Inflammatory macrophage treated with lipopolysaccharide for 4 hours (primary cell): ENCODE results near the gene PREX1.
A peak's percentile ranks its signal among the peaks of the same experiment; 100 is the strongest.
"Not testable (repeated sequence)": the region's sequence is repeated elsewhere in the genome, so short reads cannot be mapped to it uniquely, and the experiment has no call there.

Experiments
- DNase-seq: peaks from one replicate; pipeline ENCODE4 v3.0.0-alpha.2; 2020

The PREX1 gene

GRCh38 chr20:48823960-48824498 lies 3.8 kb downstream of the PREX1 start:
- DNase-seq, result peak; percentile 88

DNA sequence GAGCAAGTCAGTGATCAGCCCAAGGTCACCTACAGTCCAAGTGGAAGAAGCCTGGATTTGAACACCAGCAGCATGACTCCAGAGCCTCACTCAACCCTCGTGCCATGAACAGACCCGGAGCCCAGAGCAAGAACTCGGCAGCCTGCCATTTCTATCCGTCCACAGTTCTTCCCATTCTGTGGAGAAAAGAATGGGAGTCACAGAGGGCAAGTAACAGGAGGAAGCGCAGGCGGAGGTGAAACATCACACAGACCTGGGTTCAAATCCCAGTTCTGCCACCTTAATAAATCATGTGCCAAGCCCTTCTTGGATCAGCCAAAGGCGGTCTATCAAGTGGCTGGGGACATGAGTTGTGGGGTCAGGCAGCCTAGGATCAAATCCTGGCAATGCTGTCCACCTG lies 4.3 kb downstream of the PREX1 start:
- DNase-seq, result no peak

DNA sequence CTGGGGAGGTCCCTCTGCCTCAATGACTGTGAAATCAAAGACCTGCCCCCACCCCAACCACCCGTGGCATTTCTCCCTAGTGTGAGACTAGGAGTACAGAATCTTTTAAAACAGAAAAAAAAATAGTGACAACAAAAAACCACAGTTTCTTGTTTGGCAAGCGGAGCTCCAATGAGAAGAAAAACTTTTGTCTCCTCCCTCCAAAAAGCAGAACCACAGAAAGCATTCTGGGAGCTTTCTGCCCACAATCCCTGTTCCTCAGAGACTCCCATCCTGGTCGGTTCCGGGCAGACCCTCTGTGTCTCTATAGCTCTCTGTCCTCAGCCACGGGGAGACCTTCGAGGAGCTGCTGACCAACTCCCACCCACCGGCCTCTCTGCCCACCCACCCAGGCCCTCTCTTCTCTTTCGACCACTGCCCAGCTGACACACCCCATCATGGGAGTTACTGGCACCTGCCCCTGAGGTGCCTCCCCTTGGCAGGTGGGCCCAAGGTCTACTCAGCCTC lies 4.9 kb downstream of the PREX1 start:
- peak; percentile 74 for DNase-seq

- DNase-seq, result no peak
Measured at GRCh38 chr20:48822178-48822577, 5.6 kb downstream of the PREX1 start.

DNA sequence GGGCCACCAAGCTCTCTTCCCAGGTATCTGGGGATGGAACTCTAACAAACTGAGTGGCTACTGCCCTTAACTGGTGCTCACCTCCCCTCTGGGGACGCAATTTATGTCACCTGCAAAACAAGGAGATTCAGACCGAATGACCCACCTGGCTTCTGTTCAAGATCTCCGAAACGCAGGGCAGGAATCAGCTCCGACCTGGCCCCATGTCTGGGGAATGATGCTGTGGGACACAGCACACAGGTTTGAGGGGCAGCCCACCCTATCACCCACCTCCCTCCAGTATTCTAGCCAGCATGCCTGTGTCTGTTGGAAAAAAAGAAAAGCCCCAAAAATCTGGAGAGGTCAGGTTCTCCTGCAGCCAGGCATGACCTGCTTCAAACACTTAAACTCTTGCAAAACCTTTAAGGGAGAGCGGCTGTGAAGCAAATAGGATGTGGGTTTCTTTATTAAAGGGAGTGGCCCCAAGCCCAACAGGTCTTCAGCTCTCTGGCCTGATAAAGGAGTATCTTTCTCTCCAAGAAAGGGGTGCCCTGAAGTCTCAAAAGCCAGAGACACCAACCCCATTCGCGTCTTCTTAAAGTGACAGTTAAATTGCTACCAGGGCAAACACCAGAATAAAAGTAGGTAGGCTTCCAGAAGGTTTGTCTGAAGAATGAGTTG lies 6.4 kb downstream of the PREX1 start:
- no peak for DNase-seq

DNA sequence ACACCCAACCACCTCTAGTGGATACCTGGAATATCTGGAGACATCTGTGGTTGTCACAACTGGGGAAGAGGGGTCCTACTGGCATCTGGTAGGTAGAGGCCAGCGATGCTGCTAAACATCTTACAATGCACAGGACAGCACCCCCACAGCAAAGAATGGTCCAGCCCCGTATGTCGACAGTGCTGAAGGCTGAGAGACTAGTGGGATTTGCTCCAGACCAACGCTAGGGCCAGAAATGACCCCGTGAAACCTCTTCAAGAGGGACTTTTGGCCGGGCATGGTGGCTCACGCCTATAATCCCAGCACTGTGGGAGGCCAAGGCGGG lies 7.2 kb downstream of the PREX1 start:
- no peak for DNase-seq

- DNase-seq, result no peak
Measured at GRCh38 chr20:48819821-48820648, 7.8 kb downstream of the PREX1 start.

GRCh38 chr20:48819089-48819488 lies 8.7 kb downstream of the PREX1 start:
- no peak for DNase-seq

DNA sequence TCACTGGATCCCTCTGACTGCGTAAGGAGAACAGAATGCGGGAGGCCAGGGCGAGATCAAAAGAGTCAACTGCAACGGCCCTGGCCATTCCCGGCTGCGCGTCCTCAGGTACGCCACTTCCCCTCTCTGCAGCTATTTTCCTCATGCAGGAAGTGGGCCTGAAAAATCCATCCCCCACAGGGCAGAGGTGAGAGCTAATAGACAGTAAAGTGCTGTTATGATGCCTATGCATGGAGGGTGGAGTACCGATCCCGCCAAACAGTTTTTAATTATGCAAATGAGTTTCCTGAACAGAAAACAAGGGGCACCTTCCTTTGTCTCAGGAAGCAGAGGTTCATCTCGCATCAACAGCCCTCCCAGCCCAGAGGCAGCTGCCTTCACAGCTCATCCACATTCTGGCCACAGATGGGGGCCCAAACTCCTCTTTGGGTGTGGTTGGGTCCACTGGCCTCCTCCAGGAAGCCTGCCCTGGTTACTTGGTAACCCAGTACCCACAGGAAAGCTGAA lies 9.3 kb downstream of the PREX1 start:
- DNase-seq, result no peak

DNA sequence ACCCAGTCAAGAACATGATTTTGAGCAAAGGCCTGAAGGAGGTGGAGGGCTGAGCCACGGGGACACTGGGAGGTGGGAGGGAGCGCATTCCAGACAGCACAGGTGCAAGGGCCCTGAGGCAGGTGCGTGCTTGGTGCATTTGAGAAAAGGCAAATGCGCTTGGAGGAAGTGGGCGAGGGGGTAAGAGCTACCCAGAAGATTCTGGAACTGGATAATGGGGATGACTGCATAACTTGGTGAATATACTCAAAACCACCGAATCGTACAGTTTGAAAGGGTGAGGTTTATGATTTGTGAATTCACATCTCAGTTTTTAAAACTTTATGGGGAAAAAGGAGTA lies 9.8 kb downstream of the PREX1 start:
- no peak for DNase-seq

DNA sequence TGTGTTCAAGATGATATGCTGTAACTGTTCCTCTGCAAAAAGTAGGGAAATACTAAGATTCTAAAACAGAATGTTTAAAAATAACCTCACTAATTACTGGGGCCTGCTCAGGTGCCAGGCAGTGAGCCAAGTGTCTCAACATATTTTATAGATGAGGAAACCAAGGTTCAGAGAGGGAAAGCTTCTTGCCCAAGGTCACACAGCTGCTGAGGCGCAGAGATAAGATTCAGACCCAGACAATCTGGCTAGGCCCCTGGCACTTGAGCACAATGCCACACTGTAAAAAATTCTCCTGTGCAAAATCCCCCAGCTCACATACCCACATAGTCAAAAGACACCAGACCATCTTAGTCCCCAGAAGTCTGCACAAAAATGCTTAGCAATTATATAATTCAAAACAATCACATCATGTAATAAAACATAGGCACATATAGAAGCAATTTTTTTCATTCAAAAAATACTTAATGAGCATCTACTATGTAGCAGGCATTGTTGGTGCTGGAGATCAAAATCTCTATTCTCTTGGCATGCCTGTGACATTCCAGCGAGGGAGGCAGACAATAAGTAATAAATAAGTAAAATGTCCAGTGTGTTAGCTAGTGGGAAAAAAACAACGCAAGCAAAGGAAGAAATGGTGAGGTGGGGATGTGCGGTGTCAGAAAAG lies 10.3 kb downstream of the PREX1 start:
- DNase-seq, result no peak

- peak; percentile 65 for DNase-seq
Measured at GRCh38 chr20:48816282-48817205, 11.3 kb downstream of the PREX1 start.

DNA sequence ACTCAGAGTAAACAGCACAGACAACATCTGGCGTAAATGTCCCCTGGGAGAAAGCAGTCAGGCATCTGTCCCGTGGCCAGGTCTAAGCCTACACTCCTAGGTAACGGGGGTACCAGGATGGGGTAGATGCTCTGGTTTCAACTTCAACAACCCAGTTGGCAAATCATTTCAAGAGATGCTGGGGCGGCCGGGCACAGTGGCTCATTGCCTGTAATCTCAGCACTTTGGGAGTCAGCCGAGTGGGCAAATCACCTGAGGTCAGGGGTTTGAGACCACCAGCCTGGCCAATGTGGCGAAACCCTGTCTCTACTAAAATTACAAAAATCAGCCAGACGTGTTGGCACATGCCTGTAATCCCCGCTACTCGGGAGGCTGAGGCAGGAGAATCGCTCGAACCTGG lies 12.3 kb downstream of the PREX1 start:
- no peak for DNase-seq

- no peak for DNase-seq
Measured at GRCh38 chr20:48814633-48815032, 13.2 kb downstream of the PREX1 start.

- no peak for DNase-seq
Measured at GRCh38 chr20:48813930-48814546, 13.8 kb downstream of the PREX1 start.

DNA sequence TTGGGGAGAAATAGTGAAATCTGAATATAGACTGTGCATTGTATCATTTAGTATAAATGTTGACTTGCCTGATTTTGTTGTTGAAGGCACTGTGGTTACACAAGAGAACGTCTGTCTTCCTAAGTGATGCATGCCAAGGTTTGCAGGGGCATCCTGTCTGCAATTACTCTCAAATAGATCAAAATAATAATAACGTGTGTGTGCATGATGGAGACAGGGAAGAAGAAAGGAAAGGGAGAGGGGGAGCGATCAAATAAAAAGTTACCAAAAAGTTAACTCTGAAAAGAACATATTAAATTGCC lies 14.4 kb downstream of the PREX1 start:
- no peak for DNase-seq

DNA sequence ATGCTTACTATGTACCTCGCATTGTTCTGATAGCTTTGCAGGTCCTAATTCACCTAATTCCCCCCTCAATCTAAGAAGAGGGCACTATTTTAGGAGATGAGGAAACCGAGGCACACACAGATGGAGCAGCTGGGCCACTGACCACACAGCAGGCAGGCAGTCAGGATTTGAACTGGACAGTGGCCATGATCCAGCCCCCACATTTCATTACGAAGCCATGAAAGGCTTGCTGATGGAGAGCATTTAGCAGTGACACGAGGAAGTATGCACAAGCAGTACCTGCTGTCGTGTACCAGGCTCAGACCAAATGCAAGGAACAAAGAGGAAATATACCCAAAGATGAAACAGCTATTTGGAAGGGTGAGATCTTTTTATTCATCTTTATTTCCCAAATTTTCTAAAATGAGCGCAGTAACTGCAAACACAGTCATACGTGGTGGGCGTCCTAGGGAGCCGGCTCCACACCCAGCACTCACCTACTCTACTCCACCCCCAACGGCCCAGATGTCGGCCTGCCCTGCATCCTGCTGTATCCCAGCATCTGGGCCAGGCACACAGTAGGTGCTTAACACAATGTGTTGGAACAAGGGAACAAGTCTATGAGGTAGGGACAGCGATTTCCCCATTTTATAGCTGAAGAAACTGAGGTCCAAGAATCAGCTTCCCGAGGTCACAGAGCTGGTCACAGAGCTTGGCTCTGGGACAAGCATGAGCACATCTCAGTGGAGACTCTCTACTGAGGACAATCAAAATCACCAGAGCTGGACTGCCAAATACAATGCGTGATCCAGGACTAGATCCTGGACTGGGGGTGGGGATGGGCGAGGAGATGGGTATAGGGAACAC lies 15.0 kb downstream of the PREX1 start:
- no peak for DNase-seq

- not testable (repeated sequence) for DNase-seq
Measured at GRCh38 chr20:48812114-48812513, 15.7 kb downstream of the PREX1 start.

DNA sequence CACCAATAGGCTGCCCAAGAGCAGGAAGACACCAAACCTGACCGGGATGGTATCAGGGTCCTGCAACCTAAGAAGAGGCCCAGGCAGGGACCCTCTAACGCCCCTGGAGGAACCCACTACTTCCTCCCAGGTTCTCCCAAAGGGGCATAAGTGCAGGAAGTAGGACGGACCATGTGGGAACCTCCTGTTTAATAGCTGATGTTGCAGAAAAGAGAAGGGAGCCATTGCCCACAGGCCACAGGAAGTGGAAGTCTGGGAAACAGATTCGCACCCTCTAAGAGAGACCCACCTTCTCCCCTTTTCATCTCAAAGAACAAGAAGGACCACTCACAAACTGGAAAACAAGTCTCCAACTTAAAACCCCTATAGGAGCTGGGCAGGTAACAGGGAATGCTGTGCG lies 18.1 kb downstream of the PREX1 start:
- DNase-seq, result no peak

DNA sequence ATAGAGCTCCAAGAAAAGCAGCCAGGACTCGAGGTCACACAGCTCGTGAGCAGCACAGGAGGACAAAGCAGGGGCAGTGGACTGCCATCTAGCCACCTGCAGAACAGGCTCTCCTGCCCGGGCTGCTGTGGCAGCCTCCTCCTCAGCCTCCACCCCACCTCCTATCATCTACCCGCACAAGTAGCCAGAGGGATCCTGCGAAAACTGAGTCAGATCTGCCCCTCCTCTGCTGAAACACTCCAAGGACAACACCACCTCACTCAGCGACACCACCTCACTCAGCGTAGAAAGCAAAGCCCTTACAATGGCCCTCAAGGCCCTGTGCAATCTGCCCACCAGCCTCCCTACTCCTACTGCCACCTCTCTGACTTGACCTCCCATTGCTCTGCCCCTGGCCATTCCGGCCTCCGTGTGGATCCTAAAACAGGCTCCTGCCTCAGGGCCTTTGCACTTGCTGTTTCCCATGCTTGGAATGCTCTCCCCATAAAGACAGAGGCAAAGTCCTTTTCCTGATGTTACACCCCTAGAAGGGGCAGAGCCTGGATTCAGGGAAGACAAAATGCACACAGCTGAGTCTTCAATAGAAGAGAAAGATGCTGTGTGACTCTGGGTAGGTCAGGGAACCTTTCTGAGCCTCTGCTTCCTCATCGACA lies 19.3 kb downstream of the PREX1 start:
- DNase-seq, result no peak
